SHP77 treated with DMSO at 0.1 percent for 48 hours (cell line): Measurements from ENCODE around the gene ATRN.
"Not testable (repeated sequence)": the region's sequence is repeated elsewhere in the genome, so short reads cannot be mapped to it uniquely, and the experiment has no call there.

Source experiments
- DNase-seq: peaks from one replicate; lab custom pipeline; 2025; lab: John Stamatoyannopoulos, UW

Gene ATRN

DNA sequence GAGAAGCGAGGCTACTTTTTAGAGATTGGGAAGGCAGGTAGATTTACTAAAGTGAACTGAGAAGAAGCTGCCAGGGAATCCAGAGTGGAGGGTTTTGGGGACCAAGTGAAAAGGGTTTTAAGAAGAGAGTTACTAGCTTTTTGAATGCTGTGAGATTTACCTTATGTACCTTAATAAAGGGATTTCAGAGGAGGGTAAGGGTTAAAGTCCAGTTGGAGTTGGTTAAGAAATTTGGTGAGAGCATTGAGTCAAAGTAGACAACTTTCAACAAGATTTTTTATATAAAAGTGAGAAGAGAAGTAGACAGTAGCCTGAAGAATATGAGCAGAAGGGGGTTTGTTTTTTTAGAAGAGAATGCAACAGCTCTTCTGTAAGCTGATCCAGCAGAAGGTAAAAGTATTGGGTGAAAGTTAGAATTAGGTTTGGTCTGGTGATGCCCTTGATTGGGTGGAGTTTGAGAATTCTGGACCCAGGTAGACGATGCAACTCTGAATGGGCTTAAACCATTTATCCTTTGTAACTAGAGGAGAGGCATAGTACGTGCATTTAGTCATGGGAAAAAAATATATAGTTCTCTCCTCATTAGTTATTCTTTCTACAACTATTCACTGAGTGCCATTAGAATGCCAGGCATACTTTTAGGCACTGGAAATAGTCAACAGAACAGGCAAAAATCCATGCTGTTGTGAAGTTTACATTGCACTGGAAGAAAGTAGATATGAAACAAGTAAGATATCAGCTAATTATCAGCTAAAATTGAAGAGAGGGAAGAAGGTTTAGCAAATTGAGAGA is 44.8 kb downstream of the ATRN start:
- DNase-seq = no peak

- DNase-seq = no peak
Measured at GRCh38 chr20:3521852-3522740, 51.3 kb downstream of the ATRN start.

DNA sequence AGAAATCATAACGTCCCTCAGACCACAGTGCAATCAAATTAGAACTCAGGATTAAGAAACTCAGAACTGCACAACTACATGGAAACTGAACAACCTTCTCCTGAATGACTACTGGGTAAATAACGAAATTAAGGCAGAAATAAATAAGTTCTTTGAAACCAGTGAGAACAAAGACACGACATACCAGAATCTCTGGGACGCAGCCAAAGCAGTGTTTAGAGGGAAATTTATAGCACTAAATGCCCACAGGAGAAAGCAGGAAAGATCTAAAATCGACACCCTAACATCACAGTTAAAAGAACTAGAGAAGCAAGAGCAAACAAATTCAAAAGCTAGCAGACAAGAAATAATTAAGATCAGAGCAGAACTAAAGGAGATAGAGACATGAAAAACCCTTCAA is 53.9 kb downstream of the ATRN start:
- not testable (repeated sequence) for DNase-seq

DNA sequence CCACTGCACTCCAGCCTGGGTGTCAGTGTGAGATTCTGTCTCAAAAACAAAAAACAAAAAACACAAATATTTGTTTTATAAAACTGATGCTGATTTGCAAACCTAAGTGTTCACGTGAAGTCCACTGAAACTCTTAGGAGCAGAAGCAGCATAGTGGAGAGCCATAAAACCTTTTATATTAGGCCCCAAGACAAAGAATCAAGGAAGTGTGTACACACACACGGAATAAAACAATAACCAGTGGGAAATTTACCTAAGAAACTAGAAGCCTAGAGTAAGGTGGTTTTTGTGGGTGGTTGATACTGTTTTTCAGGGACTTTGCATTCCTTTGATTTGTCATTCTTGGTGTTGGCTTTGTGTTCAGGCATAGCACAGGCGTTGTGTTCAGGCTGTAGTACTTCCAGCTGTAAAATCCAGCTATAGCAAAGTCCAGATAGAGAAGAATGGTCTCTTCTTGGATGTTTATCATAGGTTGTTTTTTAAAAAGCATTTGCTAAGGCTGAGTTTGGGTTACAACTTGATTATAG is 61.3 kb downstream of the ATRN start:
- DNase-seq = no peak

- not testable (repeated sequence) for DNase-seq
Measured at GRCh38 chr20:3537733-3538132, 66.9 kb downstream of the ATRN start.

DNA sequence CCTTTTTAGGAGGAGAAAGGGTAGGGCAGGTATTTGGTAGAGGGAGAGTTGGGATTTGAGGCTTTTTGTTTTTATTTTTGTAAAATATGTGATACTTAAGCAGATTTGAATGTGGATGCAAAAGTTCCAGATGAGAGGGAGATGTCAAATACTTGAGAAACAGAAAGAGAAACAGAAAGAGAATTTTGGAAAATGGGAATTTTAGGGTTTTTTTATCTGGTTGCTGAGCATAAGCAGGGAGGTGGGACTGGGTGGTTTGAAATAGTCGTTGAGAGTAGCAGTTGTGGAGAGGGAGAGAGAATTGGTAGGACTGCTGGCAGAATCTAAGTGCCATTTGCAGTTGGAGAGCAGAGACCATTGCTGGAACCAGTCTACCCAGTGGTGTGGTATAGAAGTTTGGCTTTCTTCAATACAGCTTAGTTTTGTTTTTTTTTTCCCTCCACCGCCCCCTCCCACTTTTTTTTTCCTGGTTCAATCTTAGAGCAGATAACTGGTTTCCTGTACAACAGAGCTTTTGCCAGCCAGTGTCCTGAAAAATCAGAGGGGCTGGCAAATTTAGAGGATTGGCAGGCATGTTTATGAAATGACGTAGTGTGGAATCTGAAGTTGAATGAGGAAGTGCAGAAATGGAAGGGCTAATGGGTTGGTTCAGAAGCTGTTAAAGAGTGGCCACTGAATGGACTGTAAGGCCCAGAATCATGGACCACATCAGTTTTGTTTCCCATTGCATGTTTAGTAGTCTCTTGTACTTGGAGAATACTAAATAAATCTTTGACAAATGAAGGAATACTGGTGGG is 68.7 kb downstream of the ATRN start:
- no peak for DNase-seq

DNA sequence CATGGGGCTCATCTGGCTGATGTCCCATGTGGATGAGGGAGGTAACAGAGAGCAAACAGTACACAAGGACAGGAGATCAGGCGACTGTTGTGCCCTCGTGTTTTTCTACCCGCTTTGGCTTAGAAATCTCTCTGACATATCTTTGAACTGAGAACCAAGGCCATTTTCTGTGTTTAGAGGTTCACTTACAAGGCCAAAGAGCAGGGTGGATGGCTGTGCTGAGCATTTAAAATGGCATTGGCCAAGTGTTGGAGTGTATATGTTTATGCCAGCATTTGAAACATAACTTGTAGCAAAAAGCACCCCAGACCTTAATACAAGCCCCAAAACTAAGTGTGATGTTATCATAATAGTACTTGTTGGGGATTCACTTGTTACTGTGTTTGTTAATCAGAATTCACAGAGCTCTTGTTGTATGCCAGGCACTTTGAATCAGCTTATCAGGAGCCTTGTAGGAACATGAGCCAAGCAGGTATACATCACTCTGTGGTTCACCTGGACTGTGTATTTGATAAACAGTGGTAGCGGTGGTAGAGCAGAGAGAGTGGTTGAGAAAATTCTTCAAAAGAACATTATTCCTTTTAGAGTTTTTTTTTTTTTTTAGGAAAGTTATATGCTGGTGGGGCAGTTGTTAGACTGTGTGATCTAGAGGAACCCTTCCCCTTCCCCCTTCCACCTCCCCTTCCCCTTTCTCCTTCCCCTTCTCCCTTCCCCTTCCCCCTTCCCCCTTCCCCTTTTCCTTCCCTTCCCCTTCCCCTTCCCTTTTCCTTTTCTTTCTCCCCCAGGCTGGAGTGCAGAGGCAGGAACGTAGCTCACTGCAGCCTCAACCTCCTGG is 71.3 kb downstream of the ATRN start:
- no peak for DNase-seq

DNA sequence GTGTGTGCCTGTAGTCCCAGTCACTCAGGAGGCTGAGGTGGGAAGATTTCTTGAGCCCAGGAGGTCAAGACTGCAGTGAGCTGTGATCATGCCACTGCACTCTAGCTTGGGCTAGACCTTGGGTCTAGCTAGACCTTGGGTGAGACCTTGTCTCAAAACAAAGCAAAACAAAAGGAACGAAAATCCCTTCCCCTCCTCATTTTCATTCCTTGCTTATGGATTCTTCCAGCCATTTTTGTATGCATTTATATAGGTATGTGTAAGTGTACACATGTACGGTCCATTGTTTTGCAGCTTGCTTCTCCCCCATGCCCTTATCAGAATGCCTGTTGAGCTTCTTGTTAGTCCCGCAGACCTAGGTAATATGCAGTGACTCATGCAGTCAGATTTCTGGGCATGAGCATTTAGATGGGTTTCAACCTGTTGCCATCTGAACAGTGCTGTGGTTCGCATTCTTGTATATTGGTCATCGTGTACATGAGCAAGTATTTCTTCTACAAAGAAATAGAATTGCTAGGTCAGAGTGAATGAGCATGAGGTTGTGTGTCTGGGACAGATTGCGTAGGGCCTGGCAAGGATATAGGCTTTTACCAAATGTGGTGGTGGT is 73.2 kb downstream of the ATRN start:
- DNase-seq = no peak

DNA sequence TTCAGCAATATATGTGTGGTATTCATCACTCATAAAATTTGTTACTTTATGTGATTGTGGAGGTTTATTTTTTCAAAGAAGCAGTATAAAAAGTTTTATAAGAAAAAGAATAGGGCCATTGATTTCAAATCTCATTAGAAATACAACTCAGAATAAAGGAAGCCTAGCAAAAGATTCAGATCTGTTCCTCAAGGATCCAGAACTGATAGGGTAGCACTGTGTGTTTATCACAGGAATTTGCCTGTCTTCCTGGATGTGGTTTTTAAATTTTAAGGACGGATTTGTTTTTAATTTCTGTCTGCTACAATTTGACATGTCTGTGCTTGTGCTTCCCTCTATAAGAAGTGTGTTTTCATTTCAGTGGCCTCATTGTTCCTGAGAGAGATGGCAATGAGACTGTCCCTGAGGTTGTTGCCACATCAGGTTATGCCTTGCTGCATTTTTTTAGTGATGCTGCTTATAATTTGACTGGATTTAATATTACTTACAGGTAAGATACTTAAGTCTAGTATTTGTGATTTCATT is 74.6 kb downstream of the ATRN start:
- no peak for DNase-seq

- no peak for DNase-seq
Measured at GRCh38 chr20:3547906-3548305, 77.1 kb downstream of the ATRN start.

GRCh38 chr20:3550837-3551236 is 80.0 kb downstream of the ATRN start:
- DNase-seq = no peak

GRCh38 chr20:3551681-3552434 is 81.0 kb downstream of the ATRN start:
- DNase-seq = no peak

- DNase-seq = no peak
Measured at GRCh38 chr20:3553663-3554062, 82.8 kb downstream of the ATRN start.

GRCh38 chr20:3557237-3557785 is 86.5 kb downstream of the ATRN start:
- DNase-seq = no peak

- no peak for DNase-seq
Measured at GRCh38 chr20:3559231-3559630, 88.4 kb downstream of the ATRN start.

- no peak for DNase-seq
Measured at GRCh38 chr20:3559637-3560036, 88.8 kb downstream of the ATRN start.

DNA sequence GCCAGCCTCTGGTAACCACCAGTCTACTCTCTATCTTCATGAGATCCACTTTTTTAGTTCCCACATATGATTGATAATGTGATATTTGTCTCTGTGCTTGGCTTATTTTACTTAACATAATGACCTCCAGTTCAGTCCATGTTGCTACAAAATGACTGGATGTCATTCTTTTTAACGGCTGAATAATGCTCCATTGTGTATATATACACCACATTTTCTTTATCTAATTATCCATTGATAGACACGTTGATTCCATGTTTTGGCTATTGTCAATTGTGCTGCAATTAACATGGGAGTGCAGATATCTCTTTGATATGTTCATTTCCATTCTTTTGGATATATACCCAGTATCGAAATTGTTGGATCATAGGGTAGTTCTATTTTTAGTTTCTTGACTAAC is 89.3 kb downstream of the ATRN start:
- no peak for DNase-seq

GRCh38 chr20:3560578-3560977 is 89.8 kb downstream of the ATRN start:
- DNase-seq = no peak

DNA sequence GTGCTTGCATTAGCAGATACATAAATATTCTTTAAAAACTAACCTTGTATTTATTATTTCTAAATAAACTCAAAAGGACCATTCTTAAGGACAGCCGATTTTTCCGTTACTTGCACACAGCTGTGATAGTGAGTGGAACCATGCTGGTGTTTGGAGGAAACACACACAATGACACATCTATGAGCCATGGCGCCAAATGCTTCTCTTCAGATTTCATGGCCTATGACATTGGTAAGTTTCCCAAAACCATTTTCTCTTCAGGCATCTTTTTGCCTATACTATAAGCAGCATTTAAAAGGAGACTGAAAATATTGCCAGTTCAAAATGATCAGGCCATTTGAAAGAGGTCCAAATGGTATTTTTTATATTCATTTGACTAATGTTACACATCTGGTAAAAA is 92.3 kb downstream of the ATRN start:
- no peak for DNase-seq
